OCI-LY3 (cell line): ENCODE data around the gene TWSG1.

Experiments used
- H2AFZ ChIP-seq: fragments of 200-600, 300-600 bp; shearing (Covaris generic); 2 replicates; pipeline ENCODE4 v1.6.0; 2014; ENCODE audit warnings: antibody characterized with exemption, low read depth, low read length
- H3K27ac ChIP-seq: fragments of 200-600, 300-600 bp; sonication (generic); 2 replicates; pipeline ENCODE4 v1.5.1; 2014; ENCODE audit warnings: mild to moderate bottlenecking, low read length, moderate library complexity, mixed read lengths
- H3K27me3 ChIP-seq: fragments of 200-600, 300-600 bp; sonication (generic); 2 replicates; pipeline ENCODE4 v1.6.1; 2014; ENCODE audit warnings: low read depth, low read length, mixed read lengths
- H3K36me3 ChIP-seq: fragments of 200-600, 300-600 bp; sonication (generic); replicated peaks from 2 replicates; pipeline ENCODE3; 2014; ENCODE audit warnings: low read depth, low read length, mixed read lengths
- H3K4me1 ChIP-seq: fragments of 300-600, 200-600 bp; sonication (generic); 2 replicates; pipeline ENCODE4 v1.6.1; 2014; ENCODE audit warnings: low read length, mixed read lengths
- H3K4me2 ChIP-seq: fragments of 200-600, 300-600 bp; sonication (generic); 2 replicates; pipeline ENCODE4 v1.6.1; 2014; ENCODE audit warnings: low read length, mixed read lengths
- H3K4me3 ChIP-seq: fragments of 300-600, 200-600 bp; sonication (generic); 2 replicates; pipeline ENCODE4 v1.5.1; 2014; ENCODE audit warnings: antibody characterized with exemption, mild to moderate bottlenecking, low read length, moderate library complexity
- H3K79me2 ChIP-seq: fragments of 300-600, 200-600 bp; shearing (Covaris generic); 2 replicates; pipeline ENCODE4 v1.6.1; 2014; ENCODE audit warnings: mild to moderate bottlenecking, low read length, mixed read lengths
- H3K9ac ChIP-seq: fragments of 300-600, 200-600 bp; shearing (Covaris generic); 2 replicates; pipeline ENCODE4 v1.6.0; 2014; ENCODE audit warnings: mild to moderate bottlenecking, low read length, moderate library complexity
- H3K9me3 ChIP-seq: fragments of 200-600, 300-600 bp; shearing (Covaris generic); 2 replicates; pipeline ENCODE4 v1.6.1; 2014; ENCODE audit warnings: low read length, mixed read lengths; ENCODE audit not compliant: insufficient read depth
- H4K20me1 ChIP-seq: fragments of 200-600, 300-600 bp; sonication (generic); 2 replicates; pipeline ENCODE4 v1.6.1; 2016; ENCODE audit warnings: low read length, mixed read lengths; ENCODE audit not compliant: insufficient read depth
- EZH2phosphoT487 ChIP-seq: fragments of 200-600 bp; shearing (Covaris generic); IDR thresholded peaks from 2 replicates; pipeline ENCODE4 v1.6.1; 2018; ENCODE audit warnings: antibody characterized with exemption, mixed run types, low read depth
- TF ChIP-seq, protein P1 (sequence below): fragments of 200-600, 300-600 bp; sonication (generic); IDR thresholded peaks from 2 replicates; pipeline ENCODE4 v1.5.1; 2014; ENCODE audit warnings: antibody characterized with exemption, low read length, low read depth

TWSG1 gene

GRCh38 chr18:9359796-9360195, 25.2 kb downstream of the TWSG1 start:
- H3K9me3 ChIP-seq: no peaks in the 10 kb centered on the region
- H3K4me2 ChIP-seq: no peak overlapping the region
- no peak overlapping the region for H2AFZ ChIP-seq
- H3K27ac ChIP-seq: no peak overlapping the region
- no peak for TF ChIP-seq EZH2phosphoT487
- TF ChIP-seq, protein P1, sequence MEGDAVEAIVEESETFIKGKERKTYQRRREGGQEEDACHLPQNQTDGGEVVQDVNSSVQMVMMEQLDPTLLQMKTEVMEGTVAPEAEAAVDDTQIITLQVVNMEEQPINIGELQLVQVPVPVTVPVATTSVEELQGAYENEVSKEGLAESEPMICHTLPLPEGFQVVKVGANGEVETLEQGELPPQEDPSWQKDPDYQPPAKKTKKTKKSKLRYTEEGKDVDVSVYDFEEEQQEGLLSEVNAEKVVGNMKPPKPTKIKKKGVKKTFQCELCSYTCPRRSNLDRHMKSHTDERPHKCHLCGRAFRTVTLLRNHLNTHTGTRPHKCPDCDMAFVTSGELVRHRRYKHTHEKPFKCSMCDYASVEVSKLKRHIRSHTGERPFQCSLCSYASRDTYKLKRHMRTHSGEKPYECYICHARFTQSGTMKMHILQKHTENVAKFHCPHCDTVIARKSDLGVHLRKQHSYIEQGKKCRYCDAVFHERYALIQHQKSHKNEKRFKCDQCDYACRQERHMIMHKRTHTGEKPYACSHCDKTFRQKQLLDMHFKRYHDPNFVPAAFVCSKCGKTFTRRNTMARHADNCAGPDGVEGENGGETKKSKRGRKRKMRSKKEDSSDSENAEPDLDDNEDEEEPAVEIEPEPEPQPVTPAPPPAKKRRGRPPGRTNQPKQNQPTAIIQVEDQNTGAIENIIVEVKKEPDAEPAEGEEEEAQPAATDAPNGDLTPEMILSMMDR: no peak
- H4K20me1 ChIP-seq: no peaks in the 10 kb centered on the region
- H3K4me3 ChIP-seq: no peak overlapping the region
- H3K79me2 ChIP-seq: no peaks in the 10 kb centered on the region
- no peaks in the 10 kb centered on the region for H3K4me1 ChIP-seq
- no peaks in the 10 kb centered on the region for H3K36me3 ChIP-seq
- H3K9ac ChIP-seq: no peak overlapping the region
- H3K27me3 ChIP-seq: no peaks in the 10 kb centered on the region

GRCh38 chr18:9361191-9361590, 26.6 kb downstream of the TWSG1 start:
- no peaks in the 10 kb centered on the region for H4K20me1 ChIP-seq
- no peaks in the 10 kb centered on the region for H3K27me3 ChIP-seq
- no peak overlapping the region for H3K4me3 ChIP-seq
- no peak overlapping the region for H3K9ac ChIP-seq
- H3K4me1 ChIP-seq: no peaks in the 10 kb centered on the region
- no peak for TF ChIP-seq EZH2phosphoT487
- TF ChIP-seq, protein P1: no peak
- H3K9me3 ChIP-seq: no peaks in the 10 kb centered on the region
- H2AFZ ChIP-seq: no peak overlapping the region
- no peak overlapping the region for H3K4me2 ChIP-seq
- H3K27ac ChIP-seq: no peak overlapping the region
- H3K79me2 ChIP-seq: no peaks in the 10 kb centered on the region
- no peaks in the 10 kb centered on the region for H3K36me3 ChIP-seq

DNA sequence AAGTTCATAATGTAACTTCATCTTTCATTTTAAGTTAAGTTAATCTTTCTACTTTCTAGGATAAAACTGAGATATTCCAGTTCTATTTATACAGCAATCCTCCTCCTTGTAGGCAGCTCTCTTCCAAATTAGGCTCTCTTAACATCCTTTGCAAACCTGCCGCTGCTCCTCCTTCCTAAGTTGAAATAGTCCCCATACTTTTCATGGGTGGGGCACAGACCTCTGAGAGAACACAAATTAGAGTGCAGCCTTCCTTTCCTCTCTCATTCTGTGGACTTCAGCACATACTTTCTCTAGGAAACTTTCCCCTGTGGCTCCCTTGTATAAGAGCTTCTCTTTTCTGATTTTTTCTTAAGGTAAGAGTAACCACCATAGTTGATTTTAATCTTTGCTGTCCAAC, 28.3 kb downstream of the TWSG1 start:
- no peak overlapping the region for H3K27ac ChIP-seq
- peaks cover 5% of the 10 kb centered on the region for H3K36me3 ChIP-seq
- H2AFZ ChIP-seq: no peak overlapping the region
- H3K79me2 ChIP-seq: no peaks in the 10 kb centered on the region
- no peak overlapping the region for H3K4me2 ChIP-seq
- H4K20me1 ChIP-seq: no peaks in the 10 kb centered on the region
- no peaks in the 10 kb centered on the region for H3K9me3 ChIP-seq
- TF ChIP-seq, protein P1: no peak
- H3K27me3 ChIP-seq: no peaks in the 10 kb centered on the region
- no peak overlapping the region for H3K4me3 ChIP-seq
- no peak overlapping the region for H3K9ac ChIP-seq
- no peaks in the 10 kb centered on the region for H3K4me1 ChIP-seq

GRCh38 chr18:9364242-9364641, 29.7 kb downstream of the TWSG1 start:
- H3K9ac ChIP-seq: no peak overlapping the region
- no peaks in the 10 kb centered on the region for H4K20me1 ChIP-seq
- H3K4me3 ChIP-seq: no peak overlapping the region
- H3K4me2 ChIP-seq: no peak overlapping the region
- H3K9me3 ChIP-seq: no peaks in the 10 kb centered on the region
- no peak overlapping the region for H2AFZ ChIP-seq
- no peaks in the 10 kb centered on the region for H3K4me1 ChIP-seq
- no peak for TF ChIP-seq EZH2phosphoT487
- TF ChIP-seq, protein P1: no peak
- H3K27me3 ChIP-seq: no peaks in the 10 kb centered on the region
- peaks cover 5% of the 10 kb centered on the region for H3K36me3 ChIP-seq
- no peaks in the 10 kb centered on the region for H3K79me2 ChIP-seq
- no peak overlapping the region for H3K27ac ChIP-seq
